GM18502 (cell line): ENCODE data around the gene OR2AP1.
"Not testable (repeated sequence)": the region's sequence is repeated elsewhere in the genome, so short reads cannot be mapped to it uniquely, and the experiment has no call there.

Source experiments
- ATAC-seq: cut with Tn5 transposase; IDR thresholded peaks from one replicate; pipeline ENCODE4 v1.9.1; 2021; ENCODE audit warnings: mild to moderate bottlenecking; ENCODE audit not compliant: unreplicated experiment, poor library complexity

Gene OR2AP1

DNA sequence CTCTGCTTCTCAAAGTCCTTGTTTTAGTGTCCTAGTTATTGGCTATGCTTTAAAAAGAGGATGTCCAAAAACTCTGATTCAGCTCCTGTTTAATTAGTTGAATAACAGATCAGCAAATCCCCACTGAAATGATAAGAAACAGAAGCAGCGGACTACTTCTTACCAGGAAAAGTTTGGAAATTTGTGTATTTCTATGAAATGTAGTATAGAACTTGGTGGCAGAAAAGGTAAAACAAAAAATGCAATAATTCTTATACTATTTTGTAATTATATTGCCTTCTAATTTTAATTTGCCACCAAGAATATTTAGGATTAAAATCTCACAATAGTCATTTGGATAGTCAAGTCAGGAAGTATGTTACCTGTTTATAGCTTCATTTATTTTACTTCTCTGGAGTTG lies at the start of gene OR2AP1:
OR2AP1 (plus strand) TSS at position 301 of the 400 bp plus-strand sequence. CDS start 1,947 bp downstream, outside the sequence.
- ATAC-seq = no peak

DNA sequence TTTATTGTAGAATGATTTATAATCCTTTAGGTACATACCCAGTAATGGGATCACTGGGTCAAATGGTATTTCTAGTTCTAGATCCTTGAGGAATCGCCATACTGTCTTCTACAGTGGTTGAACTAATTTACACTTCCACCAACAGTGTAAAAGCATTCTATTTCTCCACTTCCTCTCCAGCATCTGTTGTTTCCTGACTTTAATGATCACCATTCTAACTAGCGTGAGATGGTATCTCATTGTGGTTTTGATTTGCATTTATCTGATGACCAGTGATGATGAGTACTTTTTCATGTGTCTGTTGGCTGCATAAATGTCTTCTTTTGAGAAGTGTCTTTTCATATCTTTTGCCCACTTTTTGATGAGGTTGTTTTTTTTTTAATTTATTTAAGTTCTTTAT lies 24.0 kb upstream of the OR2AP1 start:
- ATAC-seq = not testable (repeated sequence)

DNA sequence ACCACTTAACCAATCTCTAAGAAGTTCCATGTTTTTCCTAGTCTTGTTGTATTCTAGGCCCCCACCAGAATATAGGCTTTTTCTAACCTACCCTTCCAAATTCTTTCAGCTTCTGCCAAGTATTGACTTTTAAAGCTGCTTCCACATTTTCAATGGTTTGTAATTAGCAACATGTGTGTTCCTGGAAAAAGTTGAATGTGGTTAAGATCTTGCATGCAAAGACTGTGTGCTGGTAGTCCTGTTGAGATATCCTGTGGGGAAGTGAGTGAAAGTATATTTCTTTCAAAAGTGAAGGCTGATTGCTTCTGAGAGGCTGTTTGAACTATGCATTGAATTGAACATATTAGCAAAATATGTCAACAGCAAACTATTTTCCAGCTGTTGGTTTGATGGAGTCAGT lies 23.5 kb upstream of the OR2AP1 start:
- ATAC-seq = no peak

DNA sequence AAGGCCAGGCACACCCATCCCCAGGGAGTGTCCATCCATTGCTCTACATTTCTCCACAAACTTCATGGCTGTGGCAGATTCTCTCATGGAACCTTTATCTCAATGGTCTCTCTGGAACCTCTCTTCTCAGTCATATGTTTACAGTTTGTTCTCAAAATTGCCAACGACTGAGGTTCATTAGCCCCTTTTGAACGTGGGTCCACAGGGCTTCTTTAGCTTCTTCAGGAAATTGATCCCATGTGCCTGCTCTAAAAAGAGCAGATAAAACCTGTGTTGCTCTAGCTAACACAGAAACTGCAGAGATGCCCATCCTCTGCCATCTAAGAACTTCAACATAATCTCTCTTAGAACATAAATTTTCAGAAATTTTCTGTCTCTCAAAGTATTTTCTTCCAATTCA lies 23.0 kb upstream of the OR2AP1 start, which contains the start of gene OR6C4:
OR6C4 (plus strand) TSS at position 301 of the 400 bp plus-strand sequence. CDS start 1,625 bp downstream, outside the sequence.
- no peak for ATAC-seq

DNA sequence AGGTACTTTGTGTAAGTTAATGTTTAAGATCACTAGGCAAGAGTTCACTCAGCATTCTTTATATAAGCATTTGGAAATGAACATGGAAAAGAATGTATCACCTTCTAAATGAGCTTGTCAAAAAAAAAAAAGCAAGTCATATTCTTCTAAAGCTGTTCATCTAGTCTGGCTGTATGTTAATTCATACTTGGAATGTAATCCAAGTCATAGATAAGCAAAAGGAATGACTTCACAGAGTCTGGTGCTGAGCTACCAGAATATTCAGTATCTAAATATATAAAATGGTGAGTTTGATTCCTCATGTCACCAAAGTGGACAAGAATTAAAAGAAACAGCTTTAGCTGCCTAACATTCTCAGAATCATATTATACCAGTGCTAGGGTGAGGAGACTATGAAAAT lies 18.0 kb upstream of the OR2AP1 start:
- no peak for ATAC-seq

DNA sequence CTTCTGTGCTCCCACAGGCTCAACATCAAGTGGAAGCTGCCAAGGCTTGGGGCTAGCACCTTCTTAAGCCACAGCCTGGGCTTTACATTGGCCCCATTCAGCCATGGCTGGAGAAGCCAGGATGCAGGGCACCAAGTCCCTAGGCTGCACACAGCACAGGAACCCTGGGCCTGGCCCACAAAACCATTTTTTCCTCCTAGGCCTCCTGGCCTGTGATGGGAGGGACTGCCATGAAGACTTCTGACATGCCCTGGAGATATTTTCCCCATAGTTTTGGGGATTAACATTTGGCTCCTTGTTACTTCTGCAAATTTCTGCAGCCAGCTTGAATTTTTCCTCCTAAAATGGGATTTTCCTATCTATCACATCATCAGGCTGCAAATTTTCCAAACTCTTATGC lies 2.2 kb upstream of the OR2AP1 start:
- not testable (repeated sequence) for ATAC-seq

DNA sequence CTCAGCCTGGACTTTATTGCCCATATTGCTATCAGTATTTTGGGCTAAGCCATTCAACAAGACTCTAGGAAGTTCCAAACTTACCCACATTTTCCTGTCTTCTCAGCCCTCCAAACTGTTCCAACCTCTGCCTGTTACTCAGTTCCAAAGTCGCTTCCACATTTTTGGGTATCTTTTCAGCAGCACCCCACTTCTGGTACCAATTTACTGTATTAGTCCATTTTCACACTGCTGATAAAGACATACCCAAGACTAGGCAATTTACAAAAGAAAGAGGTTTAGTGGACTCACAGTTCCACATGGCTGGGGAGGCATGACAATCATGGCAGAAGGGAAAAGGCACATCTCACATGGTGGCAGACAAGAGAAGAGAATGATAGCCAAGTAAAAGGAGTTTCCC lies 1.6 kb upstream of the OR2AP1 start:
- ATAC-seq = not testable (repeated sequence)

DNA sequence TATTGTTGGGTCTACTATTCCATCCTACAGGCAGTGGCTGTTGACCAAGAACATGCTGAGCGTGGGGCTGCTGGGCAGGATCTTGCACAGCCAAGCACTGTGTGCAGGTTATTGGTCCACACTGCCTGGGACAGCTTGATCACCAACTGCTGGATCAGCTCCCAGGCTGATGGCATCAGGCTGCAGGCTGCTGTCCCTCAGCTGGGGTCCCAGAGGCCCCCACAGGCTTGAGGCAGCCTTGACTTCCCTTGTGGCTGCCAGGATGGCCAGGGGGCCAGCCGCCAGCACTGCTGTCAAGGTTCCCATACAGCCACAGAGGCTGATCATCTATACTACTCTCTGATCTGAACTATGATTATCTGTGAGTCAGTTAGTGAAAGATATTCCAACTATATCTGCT lies 9.8 kb downstream of the OR2AP1 start:
- no peak for ATAC-seq

DNA sequence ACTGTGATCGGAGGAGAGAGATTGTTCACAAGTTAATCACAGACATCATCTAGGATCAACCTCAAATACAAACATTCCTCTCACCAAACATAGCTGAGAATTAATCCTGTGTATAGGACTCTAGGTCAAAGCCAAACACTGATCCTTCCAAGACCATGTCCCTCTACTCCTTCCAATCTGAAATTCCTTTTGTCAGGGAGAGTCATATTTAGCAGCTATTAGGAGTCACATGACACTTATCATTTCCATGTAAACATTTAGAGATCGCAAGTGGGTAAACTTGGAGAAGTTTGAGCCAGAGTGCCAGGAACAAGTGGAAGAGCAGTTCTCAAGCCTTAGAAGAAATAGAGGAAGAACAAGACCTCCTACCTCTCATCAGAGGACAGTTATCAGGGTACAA lies 13.5 kb downstream of the OR2AP1 start:
- ATAC-seq = no peak

DNA sequence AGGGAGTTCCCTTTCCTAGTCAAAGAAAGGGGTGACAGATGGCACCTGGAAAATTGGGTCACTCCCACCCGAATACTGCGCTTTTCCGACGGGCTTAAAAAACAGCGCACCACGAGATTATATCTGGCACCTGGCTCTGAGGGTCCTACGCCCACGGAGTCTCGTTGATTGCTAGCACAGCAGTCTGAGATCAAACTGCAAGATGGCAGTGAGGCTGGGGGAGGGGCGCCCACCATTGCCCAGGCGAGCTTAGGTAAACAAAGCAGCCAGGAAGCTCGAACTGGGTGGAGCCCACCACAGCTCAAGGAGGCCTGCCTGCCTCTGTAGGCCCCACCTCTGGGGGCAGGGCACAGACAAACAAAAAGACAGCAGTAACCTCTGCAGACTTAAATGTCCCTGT lies 17.9 kb downstream of the OR2AP1 start:
- ATAC-seq = not testable (repeated sequence)

DNA sequence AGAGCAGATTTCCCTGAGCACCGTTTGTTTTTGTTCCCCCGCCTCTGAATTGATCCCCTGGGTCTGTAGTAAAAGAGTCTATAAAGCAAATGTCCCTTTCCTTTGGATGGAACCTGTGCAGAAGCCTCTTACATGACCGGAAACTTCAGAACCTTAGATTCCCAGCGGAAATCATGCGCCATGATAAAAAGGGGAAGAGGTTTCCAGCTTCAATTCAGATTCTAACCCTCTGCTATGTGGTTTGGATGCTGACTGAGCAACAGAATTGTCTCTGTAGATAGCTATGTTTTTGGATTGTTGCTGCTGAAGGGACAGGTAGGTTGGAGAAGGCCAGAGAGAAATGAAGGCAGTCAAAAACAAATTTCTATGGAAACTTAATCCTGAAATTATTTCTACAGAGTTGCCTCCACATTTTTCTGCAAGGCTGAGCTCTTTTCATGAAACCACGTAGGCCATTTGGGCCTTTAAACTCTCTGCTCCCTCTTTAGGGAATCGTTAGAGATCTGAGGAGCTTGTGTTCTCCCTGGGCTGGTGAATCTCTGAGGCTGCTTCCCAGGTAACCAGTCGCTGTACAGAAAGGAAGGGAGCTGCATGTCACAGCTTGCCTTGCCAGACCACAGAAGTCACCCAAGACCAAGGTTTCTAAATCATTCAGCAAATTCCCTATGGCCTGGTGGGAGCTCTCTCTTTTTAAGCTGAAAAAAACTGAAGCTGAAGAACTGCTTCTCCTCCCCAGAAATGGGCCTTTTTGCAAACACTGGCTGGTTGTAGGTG lies 35.7 kb downstream of the OR2AP1 start:
- ATAC-seq = no peak

DNA sequence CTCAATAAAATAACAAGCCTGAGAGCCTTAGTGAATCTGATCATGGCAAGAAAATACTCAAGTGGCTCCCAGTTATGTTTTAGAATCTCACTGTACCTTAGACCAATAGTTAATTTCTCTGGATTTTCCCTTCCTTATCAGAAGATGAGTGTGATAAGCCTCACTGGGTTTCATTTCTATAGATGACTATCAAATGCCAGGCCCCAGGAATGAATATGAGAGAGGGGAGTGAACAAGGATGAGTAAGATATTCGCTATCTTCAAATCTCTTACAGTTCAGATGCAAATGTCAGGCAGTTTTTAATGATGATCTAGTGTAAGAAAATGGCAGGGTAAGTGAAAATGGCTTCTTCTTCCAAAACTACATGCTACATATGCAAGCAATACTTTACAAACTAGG lies 38.3 kb downstream of the OR2AP1 start:
- no peak for ATAC-seq

DNA sequence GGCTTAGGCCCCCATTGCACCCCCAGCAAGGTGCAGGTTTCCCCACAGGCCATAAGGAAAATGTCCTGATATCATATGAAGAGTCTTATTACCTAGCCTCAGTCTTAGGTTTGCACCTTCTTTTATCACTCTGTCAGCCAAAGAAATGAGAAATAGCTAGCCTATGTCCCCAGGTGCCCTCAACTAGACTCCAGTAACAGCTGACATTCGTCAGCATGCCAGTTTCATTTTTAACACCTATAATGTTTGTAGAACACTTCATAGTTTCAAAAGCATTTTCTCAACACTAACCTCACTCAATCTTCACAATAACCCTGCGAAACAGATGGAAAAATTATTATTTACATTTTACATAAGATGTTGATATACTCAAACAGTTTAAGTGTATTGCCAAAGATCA lies 40.4 kb downstream of the OR2AP1 start:
- no peak for ATAC-seq

DNA sequence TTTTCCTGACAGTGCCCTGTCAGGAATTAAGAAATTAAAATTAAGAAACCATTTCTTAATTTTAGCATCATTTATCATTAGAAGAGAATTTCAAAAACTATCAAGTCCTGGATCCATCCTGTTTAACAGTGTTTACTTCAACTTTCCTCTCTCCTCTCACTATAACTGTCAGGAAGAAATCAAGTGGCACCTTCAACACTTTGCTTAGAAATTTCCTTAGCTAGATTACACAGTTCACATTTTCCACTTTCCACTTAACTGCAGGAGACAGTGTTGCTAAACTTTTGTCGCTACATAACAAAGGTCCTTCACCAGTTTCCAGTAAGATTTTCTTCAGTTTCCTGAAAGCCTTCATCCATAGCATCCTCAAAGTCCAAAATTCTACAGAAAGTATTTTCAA lies 42.5 kb downstream of the OR2AP1 start:
- ATAC-seq = no peak

DNA sequence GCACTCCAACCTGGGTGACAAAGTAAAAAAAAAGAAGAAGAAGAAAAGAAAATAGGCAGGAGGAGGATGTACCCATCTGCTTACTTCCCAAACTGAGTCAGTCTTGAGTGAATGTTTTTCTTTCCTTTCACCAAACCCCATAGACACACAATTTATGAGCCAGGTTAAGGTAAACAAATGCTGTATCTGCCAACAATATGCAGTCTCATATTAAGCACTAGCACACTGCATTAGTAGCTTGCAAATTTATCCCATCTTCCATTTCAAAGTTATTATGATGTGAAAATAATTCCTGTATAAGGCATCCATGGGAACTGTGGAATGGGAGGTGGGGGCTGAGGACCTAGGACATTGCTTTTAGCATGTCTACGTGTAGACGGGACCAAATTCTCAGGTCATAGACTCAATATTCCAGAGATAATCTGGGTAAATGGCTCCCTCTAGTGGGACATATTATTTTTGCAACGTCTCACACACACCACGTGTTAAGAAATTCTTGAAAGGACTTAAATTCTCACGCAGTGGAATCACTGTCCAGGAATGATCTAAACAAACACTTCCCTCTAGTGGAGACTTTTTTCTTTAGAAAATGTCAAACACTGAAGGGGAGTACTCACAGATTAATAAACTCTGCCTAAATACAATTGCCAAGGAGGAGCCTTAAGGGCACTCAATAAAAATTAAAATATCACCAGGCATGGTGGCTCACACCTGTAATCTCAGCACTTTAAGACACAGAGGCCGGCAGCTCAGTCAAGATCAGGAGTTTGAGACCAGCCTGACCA lies 47.3 kb downstream of the OR2AP1 start:
- ATAC-seq = peak; percentile 82

DNA sequence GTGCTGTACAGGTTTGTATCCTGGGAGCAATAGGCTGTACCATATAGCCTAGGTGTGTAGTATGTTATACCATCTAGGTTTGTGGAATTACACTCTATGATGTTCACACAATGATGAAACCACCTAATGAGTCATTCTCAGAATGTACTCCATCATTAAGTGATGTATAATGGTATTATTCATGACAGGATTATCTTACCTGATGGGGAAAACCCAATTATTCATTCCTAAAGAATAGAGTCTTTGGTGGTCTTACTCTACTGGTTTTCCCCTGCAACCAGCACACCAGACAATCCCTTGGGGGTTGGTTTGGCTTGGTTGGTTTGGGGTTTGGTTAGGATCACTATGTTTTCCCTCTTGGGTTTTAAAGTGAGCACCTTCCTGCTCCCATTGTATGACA lies 51.8 kb downstream of the OR2AP1 start:
- ATAC-seq = peak; percentile 60
